Fibroblast of skin of right quadriceps (primary cell): Measurements from ENCODE around the gene KLHL5.
"Not testable (repeated sequence)": the region's sequence is repeated elsewhere in the genome, so short reads cannot be mapped to it uniquely, and the experiment has no call there.

Experiments used
- DNase-seq: peaks from one replicate; pipeline ENCODE4 v3.0.0-alpha.2; 2013

KLHL5 gene

DNA sequence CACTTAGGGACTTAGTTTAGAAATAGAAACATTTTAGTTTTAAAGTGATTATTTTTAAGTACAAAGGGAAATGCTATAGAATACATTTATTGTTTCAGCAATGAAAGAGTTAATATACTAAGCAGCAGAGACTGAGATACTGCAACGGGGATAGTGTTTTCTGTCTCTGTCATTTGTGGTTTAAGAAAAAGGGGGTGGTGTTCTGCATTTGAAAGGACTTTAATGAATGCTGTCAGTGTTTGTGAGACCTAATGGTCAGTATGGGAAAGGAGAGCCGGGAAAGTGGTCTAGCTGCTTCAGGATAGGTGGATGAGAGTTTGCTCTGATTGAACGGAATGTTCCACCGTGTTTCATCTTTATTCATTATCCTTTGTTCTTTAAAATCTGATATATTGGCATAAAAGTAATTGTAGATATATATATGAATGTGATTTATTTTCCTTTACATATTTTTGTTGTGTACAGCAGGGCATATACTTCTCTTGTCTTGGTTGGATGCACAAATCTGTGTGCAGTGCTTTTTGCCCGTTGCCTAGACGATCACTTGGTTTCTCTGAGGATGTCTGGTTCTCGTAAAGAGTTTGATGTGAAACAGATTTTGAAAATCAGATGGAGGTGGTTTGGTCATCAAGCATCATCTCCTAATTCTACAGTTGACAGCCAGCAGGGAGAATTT is at the start of gene KLHL5:
Gene KLHL5, plus strand, starts transcription at position 139 of the 676 bp plus-strand sequence. Its CDS starts 421 bp downstream, at position 560.
- peak; percentile 18 for DNase-seq

DNA sequence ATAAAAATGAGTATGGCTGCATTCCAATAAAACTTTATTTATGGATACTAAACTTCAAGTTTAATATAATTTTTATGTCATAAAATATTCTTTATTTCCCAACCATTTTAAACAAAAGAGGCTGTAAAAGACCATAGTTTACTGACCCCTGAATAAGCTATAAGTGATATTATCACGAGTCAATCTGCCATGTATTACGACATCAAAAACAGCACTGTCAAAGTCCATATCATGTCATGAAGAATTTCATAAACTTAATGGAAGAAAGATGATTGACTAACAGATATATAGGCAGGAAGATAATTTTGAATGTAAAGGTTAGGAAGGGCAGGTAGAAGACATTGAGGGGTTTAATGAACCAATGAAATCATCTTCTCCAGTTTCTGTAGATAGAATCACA is 48.0 kb upstream of the KLHL5 start:
- DNase-seq = no peak

- no peak for DNase-seq
Measured at GRCh38 chr4:39020130-39020529, 41.9 kb upstream of the KLHL5 start.

DNA sequence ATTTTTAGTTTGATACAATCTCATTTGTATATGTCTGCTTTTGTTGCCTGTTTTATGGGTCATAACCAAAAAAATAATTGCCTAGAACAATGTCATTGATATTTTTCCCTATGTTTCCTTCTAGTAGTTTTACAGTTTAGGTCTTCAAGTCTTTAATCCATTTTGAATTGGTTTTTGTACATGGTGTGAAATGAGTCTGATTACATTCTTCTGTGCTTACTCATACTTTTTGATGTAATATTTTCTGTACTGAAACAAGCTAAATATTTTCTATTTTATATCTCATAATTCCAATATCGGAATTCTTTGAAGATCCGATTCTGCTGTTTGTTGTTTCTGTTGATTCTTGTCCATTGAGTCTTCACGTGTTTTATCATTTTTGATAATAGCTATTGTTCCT is 40.4 kb upstream of the KLHL5 start:
- DNase-seq = no peak

DNA sequence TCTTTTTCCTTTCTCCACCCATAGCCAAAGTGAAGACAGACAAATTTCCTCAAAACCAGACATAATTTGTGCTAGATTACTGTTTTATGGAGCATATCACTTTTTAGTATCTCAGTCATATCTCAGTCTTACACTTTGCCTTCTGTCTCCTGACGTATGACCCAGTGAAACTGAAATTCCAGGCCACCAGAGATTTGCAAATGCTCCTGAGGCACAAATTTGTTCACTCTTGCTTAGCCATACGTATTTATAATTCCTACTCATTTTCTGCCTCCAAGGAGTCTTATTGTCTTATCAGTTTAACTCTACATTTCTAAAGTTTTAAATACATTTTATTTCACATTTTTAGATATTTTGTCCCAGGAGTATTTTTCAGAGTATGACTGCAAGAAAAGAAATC is 39.8 kb upstream of the KLHL5 start:
- no peak for DNase-seq

DNA sequence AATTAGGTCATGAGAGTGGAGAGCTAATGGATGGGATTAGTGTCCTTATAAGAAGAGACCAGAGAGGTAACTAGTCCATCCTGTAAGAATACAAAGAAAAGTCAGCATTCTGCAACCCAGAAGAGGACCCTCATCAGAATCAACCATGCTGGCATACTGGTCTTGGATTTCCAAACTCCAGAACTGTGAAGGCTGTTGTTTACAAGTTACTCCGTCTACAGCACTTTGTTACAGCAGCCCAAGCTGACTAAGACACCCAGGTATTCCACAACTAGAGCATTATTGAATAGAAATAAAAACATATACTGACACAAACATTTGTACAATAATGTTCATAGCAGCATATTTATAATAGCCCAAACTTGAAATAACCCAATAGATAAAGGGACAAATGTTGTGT is 39.0 kb upstream of the KLHL5 start:
- no peak for DNase-seq

DNA sequence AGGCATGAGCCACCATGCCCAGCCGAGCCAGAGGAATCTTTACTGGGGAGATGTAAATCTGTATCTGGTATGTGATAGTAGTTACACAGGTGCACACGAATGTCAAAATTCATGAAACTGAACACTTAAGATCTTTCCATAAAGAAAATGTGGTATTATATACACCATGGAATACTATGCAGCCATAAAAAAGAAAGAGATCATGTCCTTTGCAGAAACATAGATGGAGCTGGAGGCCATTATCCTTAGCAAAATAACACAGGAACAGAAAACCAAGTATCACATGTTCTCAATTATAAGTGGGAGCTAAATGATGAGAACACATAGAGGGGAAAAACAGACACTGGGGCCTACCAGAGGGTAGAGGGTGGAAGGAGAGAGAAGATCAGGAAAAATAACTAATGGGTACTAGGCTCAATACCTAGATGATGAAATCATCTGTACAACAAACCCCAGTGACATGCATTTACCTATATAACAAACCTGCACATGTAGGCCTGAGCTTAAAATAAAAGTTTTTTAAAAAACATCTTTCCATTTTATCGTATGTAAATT is 37.6 kb upstream of the KLHL5 start:
- no peak for DNase-seq

- DNase-seq = peak; percentile 6
Measured at GRCh38 chr4:39025552-39026085, 36.4 kb upstream of the KLHL5 start.

GRCh38 chr4:39026096-39026495 is 35.9 kb upstream of the KLHL5 start:
- no peak for DNase-seq

GRCh38 chr4:39029752-39030694 is 32.0 kb upstream of the KLHL5 start:
- no peak for DNase-seq

GRCh38 chr4:39030725-39031124 is 31.3 kb upstream of the KLHL5 start:
- peak; percentile 11 for DNase-seq

- DNase-seq = not testable (repeated sequence)
Measured at GRCh38 chr4:39031590-39032020, 30.4 kb upstream of the KLHL5 start.

DNA sequence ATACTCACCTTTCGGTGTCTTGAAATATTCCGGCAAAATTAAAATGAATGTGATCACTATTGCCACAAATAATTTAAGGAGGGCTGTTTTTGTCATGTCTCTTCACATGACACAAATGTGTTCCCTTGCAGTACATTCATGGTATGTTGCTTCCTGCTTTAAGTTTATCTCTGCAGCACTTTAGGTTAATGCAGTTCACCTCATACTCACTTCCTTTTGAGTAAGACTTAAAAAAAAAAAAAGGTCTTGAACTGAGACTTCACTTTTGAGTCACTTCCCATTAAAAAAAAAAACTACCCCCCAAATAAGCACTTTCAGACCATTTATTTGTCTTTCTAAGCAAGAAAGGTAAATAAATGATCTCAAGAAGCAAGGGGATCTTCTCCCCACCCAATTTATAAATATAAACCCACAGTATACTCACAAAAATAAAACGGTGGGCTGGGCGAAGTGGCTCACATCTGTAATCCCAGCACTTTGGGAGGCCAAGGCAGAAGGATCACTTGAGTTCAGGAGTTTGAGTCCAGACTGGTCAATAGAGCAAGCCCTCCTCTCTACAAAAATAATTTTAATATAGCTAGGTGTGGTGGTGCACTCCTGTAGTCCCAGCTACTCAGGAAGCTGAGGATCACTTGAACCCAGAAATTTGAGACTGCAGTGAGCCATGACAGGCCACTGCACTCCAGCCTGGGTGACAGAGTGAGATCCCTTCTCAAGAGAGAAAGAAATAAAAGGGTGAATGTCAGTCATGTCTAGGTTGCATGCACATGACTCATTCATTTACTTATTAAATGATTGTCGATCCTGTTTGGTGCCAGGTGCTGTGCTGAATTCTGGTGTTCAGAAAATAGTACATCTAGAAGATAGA is 29.6 kb upstream of the KLHL5 start, which contains the start of gene TMEM156:
Gene TMEM156, minus strand, starts transcription at position 192 of the 868 bp plus-strand sequence. Its CDS starts 96 bp downstream, at position 96.
- peak; percentile 52 for DNase-seq

GRCh38 chr4:39036172-39036571 is 25.9 kb upstream of the KLHL5 start:
- DNase-seq = peak; percentile 15

DNA sequence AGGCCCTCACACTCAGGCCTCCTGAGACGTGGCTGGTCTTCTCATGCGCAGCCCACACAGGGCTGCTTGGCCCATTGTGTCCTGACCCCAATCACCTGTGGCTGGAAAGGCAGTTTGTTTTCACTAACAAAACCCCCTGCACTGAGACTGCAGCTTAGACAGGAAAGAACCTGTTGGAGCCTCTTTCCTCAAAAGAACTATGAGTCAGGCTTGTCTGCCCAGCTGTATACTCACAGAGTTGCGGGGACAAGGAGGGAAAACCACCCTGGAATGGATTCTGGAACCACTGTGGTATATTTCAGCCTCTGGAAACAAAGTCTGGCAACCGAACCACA is 24.6 kb upstream of the KLHL5 start:
- peak; percentile 24 for DNase-seq

- no peak for DNase-seq
Measured at GRCh38 chr4:39037941-39038340, 24.1 kb upstream of the KLHL5 start.

GRCh38 chr4:39039108-39039507 is 22.9 kb upstream of the KLHL5 start:
- no peak for DNase-seq

DNA sequence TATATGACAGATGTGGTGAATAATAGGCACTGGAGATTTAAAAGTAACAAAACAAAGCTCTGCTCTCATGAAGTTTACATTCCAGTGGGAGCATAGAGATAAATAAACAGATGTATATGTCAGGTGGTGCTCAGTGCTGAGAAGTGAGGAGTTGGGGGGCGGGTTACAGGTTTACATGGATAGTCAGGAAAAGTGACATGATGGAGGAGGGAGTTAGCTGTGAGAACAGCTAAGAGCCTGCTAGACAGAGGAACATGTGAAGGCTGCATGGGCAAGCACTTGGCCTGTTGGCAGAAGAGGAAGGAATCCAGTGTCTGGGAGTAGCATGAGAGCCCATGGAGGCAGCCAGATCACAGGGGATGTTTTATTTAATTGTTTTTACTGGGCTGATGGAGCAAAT is 19.7 kb upstream of the KLHL5 start:
- DNase-seq = no peak

GRCh38 chr4:39043058-39043860 is 18.8 kb upstream of the KLHL5 start:
- DNase-seq = peak; percentile 22

GRCh38 chr4:39043861-39044363 is 18.1 kb upstream of the KLHL5 start:
- DNase-seq = peak; percentile 21

DNA sequence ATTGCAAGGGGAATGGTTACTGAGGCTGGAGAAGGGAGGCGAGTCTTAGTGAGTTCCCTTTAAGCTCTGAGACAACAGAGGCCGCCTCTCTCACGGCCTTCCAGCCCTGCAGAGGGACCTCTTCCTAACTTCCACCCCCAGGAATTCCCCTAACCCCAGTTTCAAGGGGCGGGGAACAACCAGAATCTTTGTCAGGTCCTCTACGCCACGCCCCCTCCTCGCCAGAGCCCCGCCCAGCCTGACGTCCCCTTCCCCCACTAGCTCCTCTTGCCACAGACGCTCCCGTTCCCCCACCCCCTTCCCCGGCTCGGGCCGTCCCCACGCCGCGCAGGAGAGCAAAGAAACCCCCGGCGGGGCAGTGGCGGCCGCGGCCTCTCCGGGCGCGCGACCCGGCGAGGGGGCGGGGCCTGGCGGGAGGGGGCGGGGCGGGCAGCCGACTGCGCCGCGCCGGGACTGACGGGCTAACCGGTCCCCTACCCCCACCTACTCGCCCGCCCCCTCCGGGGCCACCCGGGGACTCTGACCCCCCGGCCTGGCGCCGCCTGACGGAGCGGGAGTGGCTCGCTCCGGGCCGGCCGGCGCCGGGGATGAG is 17.6 kb upstream of the KLHL5 start:
- peak; percentile 87 for DNase-seq
